Activated CD8-positive, alpha-beta memory T cell treated with anti-CD3 and anti-CD28 coated beads for 1 hour (primary cell): ENCODE results near the gene AP1AR.

ENCODE experiments used
- DNase-seq, 2 donors: peaks; one replicate each; pipeline ENCODE4 v3.0.0-alpha.2; 2020; ENCODE audit warnings: low read depth in 1 of 2; ENCODE audit errors: extremely low read depth in 1 of 2

The AP1AR gene

DNA sequence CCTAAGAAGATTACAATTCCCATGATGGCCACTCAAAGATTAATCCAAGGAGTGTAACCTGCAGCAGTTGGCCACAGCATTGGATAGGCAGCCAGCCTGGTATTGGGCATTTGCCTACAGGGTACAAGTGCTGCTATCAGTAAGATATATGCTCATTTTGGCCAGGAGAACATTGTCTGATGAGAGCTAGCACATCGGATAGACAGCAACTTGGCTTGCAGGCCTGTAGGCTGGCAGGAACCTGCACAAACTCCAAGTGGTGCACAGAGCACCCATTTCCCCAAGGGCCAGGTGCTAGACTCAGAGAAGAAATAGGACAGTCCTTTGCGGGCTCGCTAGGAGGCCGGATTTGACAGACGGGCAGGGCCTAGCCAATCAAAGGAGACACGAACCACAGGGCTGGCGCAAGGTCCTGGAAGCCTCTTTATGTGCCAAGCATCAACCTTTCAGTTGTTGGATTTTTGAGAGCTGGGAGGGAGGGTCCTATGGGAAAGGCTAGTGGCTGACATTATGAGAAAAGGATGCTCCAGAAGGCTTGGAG, 11.7 kb upstream of the AP1AR start:
- DNase-seq = no peak

DNA sequence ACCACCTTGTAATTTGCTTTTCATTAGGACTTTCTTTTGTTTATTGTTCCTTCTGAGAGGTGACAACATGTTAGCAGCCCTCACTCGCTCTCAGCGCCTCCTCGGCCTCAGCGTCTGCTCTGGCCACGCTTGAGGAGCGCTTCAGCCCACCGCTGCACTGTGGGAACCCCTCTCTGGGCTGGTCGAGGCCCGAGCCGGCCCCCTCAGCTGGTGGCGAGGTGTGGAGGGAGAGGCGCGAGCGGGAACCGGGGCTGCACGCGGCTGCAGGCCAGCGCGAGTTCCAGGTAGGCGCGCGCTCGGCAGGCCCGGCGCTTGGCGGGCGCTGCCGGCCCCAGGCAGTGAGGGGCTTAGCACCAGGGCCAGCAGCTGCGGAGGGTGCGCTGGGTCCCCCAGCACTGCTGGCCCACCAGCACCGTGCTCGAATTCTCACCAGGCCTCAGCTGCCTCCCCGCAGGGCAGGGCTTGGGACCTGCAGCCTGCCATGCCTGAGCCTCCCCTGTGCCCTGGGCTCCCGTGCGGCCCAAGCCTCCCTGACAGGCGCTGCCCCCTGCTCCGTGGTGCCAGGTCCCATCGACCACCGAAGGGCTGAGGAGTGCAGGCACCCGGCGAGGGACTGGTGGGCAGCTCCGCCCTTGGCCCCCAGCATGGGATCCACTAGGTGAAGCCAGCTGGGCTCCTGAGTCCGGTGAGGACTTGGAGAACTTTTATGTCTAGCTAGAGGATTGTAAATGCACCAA, 9.2 kb upstream of the AP1AR start:
- DNase-seq = no peak

- DNase-seq = no peak
Observed at GRCh38 chr4:112225157-112225556, 6.4 kb upstream of the AP1AR start.

GRCh38 chr4:112230879-112231778, 458 bp upstream of the AP1AR start:
- peak; percentile 87 to 96 for DNase-seq

DNA sequence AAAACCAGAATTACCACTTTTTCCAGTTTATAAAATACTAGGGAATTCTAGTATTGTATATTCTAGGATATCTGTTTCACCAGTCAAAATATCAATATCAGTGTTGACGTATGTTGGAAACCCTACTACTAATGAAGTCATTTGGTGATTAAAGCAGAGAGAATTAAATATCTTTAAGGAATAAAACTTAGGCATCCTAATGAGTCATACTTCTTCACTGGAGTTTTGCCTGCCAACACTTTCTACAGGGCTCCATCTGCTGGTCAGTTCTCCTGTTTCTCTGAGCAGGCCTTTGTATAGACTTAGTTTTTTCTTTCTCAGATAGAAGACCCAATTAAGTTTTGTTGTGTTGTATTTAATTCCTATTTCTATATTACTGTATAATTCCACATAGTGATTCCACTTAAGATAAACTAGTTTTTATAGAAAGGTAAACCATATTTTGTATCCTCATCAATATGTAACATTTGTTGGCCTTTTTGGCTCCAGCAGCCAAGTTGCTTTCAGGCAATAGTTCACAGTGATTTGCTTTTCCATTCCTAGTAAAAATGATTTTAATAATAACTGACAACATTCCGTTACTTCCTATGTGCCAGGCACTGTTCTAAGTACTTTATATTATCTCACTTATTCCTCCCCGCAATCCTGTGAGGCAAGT, 3.5 kb downstream of the AP1AR start:
- peak; percentile 28 to 34 for DNase-seq

- DNase-seq = no peak
Observed at GRCh38 chr4:112236040-112236439, 4.5 kb downstream of the AP1AR start.

DNA sequence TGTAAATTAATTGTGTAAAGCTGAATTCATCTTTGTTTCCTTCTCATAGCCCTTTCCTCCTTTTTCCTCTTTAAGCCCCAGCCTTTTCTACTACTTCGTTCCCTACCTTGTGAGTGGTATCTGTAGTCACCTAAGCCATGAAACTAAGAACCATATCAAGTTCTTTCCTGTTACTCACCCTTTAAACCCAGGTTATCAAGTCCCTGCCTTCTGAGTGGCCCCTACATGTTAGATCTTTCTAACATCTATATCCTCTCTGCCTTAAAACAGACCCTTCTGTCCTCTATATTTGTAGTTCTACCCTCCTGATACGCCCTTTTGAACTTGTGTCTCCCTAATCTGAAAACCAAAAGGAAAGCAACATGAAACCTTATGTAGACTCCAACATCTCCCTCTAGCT, 7.2 kb downstream of the AP1AR start:
- no peak for DNase-seq

DNA sequence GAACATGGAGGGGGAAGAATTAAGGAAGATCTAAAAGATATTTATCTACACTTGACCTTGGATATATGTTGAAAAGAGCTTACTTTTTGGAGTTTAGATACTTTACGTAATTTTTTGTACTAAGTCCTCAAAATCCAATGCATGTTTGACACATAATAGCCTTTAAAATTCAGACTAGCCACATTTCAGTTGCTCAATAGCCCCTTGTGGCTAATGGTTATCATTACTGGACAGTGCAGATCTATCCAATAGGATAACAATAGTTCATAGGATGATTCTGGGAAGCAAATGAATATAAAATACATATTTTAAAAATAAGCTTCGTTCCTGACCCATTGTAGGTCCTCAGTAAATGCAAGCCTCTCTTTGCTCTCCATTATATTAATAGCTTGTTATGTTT, 13.8 kb downstream of the AP1AR start:
- no peak for DNase-seq

- DNase-seq = no peak
Observed at GRCh38 chr4:112247021-112247420, 15.4 kb downstream of the AP1AR start.

GRCh38 chr4:112251019-112251643, 19.5 kb downstream of the AP1AR start:
- no peak for DNase-seq

- no peak for DNase-seq
Observed at GRCh38 chr4:112252234-112252633, 20.6 kb downstream of the AP1AR start.

DNA sequence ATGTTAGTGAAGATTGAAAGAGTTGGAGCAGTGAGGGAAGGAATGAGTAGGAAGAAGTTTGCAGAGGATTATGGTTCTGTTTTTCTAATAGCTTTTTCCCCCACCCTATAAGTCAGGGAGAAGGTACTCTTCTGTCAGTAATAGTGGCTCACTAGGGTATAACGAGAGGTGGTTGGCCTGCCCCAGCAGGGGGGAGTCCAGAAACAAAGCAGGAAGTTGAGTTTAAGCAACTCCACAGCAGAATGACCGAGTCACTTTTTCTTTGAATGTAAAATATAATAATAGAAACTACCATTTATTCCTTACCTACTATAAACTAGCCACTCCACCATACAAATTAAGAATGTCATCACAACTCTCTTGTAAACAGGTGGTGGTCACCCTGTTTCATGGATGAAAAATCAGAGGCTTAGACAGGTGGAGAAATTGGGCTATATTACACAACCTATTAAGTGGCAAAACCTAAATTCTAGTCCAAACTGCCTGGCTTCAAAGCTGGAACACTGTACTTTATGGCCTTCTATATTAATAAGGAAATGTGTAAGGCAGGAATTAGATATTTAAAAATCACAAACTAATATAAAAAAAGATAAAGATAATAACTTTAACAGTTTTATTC, 21.9 kb downstream of the AP1AR start:
- DNase-seq = no peak

DNA sequence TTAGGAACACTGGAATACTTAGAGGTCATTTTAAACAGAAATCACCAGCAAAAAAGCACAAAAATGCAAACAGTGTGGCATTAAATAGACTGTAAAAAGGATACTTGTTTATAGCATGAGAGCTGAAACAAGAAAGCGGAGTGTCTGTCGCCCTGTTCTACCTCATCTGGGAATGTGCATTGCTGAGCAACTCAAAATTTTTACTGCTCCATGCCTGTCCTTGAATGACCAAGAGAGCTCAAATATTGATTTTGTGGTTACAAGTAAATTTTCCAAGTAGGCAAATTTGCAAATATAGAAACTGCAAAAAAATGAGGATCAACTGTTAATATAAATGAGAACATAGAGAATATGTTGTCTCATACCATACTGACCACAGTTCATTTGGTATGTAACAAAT, 25.5 kb downstream of the AP1AR start:
- DNase-seq = no peak

- no peak for DNase-seq
Observed at GRCh38 chr4:112266823-112267222, 35.2 kb downstream of the AP1AR start.

DNA sequence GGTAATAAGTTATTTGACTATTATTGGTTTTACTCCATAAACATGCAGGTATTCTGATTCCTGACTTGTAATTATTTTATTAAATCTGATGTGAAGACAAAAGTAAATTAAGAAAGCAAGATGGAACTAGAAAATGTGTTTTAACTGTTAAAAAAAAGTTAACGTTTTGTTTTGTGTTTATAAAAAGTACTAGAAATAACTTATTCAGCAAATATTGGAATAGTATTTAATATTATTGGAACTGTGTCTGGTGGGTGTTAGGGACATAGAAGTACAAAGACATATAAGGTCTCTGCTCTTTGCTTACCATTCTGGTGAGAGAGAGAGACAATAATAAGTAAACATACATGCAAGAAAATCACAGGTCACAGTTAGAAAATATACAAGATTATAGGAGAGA, 38.5 kb downstream of the AP1AR start:
- no peak for DNase-seq

DNA sequence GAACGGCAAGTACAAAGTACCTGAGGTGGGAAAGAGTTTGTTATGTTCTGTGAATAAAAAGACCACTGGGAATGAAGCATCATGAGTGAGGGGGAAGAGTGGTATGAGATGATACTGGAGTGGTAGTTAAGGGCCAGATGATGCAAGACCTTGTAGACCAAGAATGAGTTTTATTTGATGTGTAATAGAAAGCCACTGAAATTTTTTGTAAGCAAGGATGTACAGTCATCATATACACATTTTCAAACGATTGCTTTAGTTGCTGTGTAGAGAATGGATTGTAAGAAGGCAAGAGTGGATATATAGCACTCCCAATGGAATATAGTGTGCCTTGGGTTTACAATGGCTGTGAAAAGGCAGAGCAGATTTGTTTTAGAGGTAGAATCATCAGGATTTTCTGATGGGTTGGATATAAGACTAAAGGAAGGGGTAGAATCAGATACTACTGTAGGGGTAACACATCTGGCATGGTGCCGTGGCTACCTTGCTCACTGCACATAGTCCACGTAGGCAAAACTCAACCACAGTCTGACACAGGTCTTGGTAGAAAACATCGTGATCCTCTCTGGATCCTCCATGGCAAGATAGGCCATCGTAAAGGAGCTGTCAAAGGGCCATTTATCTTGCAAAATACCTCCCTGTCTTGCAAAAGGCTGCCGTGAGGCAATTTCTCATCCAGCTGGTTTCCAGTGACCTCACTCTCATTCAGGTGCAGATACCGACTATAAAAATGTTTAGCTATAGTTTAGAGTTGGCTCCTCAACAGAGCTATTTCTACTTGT, 39.2 kb downstream of the AP1AR start:
- no peak for DNase-seq

- DNase-seq = no peak
Observed at GRCh38 chr4:112272292-112272691, 40.7 kb downstream of the AP1AR start.

DNA sequence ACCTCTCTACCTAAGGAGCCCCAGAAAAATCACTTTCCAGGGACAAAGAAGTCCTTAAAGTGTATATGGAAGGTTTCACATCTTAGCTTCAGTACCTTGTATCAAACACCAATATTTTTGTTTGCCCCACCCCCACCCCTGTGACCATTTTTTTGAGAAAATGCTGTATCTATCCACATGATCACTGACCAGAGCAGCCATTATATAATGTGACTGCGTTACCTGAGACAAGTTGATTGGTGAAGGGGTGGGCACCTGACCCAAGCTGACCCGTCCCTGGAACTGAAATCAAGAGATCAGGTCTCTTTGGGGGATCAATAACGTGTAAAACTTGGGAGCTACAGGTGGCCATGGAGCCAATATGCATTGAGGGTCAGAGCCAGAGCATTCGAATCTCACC, 43.4 kb downstream of the AP1AR start:
- no peak for DNase-seq

GRCh38 chr4:112276113-112276512, 44.5 kb downstream of the AP1AR start:
- no peak for DNase-seq

DNA sequence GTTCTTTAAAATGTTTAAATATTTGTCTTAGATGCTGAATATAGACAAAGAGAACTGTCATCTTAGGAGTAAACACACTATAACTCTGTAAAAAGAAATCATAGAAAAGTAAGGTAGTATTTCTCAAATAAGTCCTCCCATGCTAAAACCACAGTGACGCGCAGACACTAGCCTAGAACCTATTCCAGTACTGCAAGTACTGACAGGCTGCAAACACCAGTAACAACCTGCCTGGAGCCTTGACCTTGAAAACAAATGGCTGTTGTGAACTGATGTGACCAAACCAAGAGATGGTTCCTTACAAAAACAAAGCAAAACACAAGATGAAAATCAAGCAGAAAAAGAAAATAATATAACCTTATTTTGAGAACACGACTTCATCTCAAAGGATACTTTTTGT, 45.6 kb downstream of the AP1AR start:
- no peak for DNase-seq
